Measurements from ENCODE around the gene MINDY4B.
"Not testable (repeated sequence)": the region's sequence is repeated elsewhere in the genome, so short reads cannot be mapped to it uniquely, and the experiment has no call there.

The MINDY4B gene

DNA sequence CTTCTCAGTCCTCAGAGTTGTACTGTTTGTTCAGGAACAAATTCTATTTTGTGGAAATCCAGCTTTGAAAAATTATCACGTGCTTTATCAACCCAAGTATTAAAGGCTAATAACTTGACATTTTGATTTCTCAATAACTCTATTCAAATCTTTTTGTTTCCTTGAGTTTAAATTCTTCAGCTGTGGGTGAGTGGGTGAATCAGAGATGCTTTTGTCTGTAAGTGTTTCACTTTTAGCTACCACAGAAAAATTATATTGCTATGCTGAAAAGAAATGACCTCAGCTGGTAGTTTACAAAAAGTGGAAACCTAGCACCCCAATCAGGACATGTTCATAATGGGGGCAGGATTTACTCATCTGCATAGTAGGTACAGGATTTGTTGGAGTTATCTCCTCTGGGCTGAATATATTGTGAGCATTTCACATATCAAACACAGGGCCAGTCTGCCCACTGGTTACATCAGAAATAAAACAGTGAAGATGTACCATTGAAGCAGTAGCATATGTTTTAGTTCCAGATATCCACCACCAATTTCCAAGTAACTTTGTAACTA, 30.5 kb downstream of the MINDY4B start:
- TF ChIP-seq CTCF (IDR thresholded peaks at IDR 0.05) (no peak), ZFX (IDR thresholded peaks at IDR 0.05; ENCODE audit: borderline replicate concordance) (no peak)
- H3K27ac ChIP-seq, result no peak overlapping the region

GRCh38 chr3:150871192-150871591, 34.0 kb downstream of the MINDY4B start:
- TF ChIP-seq CTCF (IDR thresholded peaks at IDR 0.05) (no peak), ZFX (IDR thresholded peaks at IDR 0.05; ENCODE audit: borderline replicate concordance) (no peak)
- no peak overlapping the region for H3K27ac ChIP-seq

DNA sequence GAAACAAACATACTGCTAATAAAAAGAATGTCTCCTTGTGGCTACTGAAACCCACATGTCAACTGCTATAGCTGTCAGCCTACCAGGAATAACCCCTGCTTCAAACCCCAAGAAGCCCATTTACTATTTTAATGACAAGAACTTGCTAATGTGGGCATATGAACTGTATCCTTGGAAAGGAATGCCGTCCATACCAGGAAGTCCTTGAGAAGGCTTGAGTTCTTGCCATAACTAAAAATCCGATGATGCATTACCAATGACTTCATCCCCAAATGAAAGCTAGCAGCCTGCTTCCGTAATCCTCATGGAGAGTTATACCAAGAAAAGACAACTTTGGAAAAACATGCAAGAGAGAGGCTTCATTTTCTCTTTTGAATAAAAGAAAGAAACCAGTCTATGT, 34.8 kb downstream of the MINDY4B start:
- no peak for TF ChIP-seq CTCF (IDR thresholded peaks at IDR 0.05)
- H3K27ac ChIP-seq, result no peak overlapping the region

DNA sequence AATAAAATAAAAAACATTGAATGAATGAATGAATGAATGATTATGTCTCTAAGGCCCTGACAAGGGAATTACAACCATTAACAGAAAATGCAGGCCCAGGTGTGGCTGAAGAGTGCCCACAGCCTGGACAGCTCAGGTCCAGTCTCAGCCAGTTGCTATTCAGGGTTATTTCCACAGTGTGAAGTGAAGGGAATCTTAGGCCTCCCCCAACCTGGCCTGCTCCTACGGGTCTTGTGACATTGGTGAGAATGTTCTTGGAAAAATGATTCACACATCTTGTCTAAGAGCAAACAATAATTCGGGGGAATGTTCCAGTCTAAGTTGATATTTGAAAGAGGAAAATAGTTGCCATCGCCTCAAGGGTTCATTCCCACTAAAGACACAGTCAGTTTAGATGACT, 37.0 kb downstream of the MINDY4B start:
- H3K27ac ChIP-seq, result no peak overlapping the region
- TF ChIP-seq ZFX (IDR thresholded peaks at IDR 0.05; ENCODE audit: borderline replicate concordance) (no peak), CTCF (IDR thresholded peaks at IDR 0.05) (no peak)

- H3K27ac ChIP-seq, result no peak overlapping the region
- TF ChIP-seq CTCF (IDR thresholded peaks at IDR 0.05) (no peak), ZFX (IDR thresholded peaks at IDR 0.05; ENCODE audit: borderline replicate concordance) (no peak)
Observed at GRCh38 chr3:150867434-150867833, 37.8 kb downstream of the MINDY4B start.

DNA sequence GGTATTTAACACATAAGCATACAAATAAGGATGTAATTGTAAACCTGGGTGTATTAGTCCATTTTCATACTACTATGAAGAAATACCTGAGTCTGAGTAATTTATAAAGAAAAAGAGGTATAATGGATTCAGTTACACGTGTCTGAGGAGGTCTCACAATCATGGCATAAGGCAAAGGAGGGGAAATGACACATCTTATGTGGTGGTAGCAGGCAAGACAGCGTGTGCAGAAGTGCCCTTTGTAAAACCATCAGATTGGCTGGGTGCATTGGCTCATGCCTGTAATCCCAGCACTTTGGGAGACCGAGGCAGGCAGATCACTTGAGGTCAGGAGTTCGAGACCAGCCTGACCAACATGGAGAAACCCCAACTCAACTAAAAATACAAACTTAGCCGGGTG, 41.3 kb downstream of the MINDY4B start:
- H3K27ac ChIP-seq, result not testable (repeated sequence)

GRCh38 chr3:150861851-150862250, 43.4 kb downstream of the MINDY4B start:
- TF ChIP-seq CTCF (IDR thresholded peaks at IDR 0.05), result no peak
- TF ChIP-seq ZFX (IDR thresholded peaks at IDR 0.05; ENCODE audit: borderline replicate concordance), result no peak
- H3K27ac ChIP-seq, result no peak overlapping the region

GRCh38 chr3:150857936-150858335, 47.3 kb downstream of the MINDY4B start:
- H3K27ac ChIP-seq, result not testable (repeated sequence)

Measured in 22Rv1 (cell line).